Progenitor cell of endocrine pancreas (in vitro differentiated cells): ENCODE results near the gene HTR2B. TPM values are rescaled to one million over a fixed set of nuclear protein-coding genes. Genes with fewer than 3 reads are reported as not detected.
A peak's percentile ranks its signal among the peaks of the same experiment; 100 is the strongest.

ENCODE experiments used
- DNase-seq: peaks from one replicate; pipeline ENCODE4 v3.0.0; 2021; ENCODE audit warnings: low spot score; ENCODE audit not compliant: unreplicated experiment
- H3K27ac Mint-ChIP-seq: 2 replicates; pipeline ENCODE4 v1.8.0; 2021; ENCODE audit warnings: mild to moderate bottlenecking, moderate library complexity, mixed read lengths
- H3K27me3 Mint-ChIP-seq: 2 replicates; pipeline ENCODE4 v1.8.0; 2021; ENCODE audit warnings: mixed read lengths
- H3K36me3 Mint-ChIP-seq: 2 replicates; pipeline ENCODE4 v1.8.0; 2022; ENCODE audit warnings: mixed read lengths; ENCODE audit not compliant: insufficient read depth
- H3K4me1 Mint-ChIP-seq: 2 replicates; pipeline ENCODE4 v1.8.0; 2021; ENCODE audit warnings: low read depth, mixed read lengths
- H3K4me3 Mint-ChIP-seq: 2 replicates; pipeline ENCODE4 v1.8.0; 2021; ENCODE audit warnings: low read depth, mild to moderate bottlenecking, moderate library complexity, mixed read lengths
- H3K9me3 Mint-ChIP-seq: 2 replicates; pipeline ENCODE4 v1.8.0; 2021; ENCODE audit warnings: low read depth, mixed read lengths
- CTCF ChIP-seq: fragments of 200-600 bp; sonication (generic); IDR thresholded peaks from one replicate; pipeline ENCODE4 v1.5.0; 2021; ENCODE audit warnings: antibody characterized with exemption, mild to moderate bottlenecking; ENCODE audit not compliant: unreplicated experiment
- total RNA-seq: library from RNA; stranded (reverse); gene quantifications from 2 replicates; pipeline ENCODE4 v1.2.1, GENCODE V29; 2021

HTR2B gene
- total RNA-seq, 1 donor from 2014 or later: not detected

- DNase-seq: no peak
- H3K4me3 Mint-ChIP-seq: no peak overlapping the region
- peaks cover 41% of the 10 kb centered on the region for H3K9me3 Mint-ChIP-seq
- TF ChIP-seq CTCF: no peak
- peaks cover 10% of the 10 kb centered on the region for H3K4me1 Mint-ChIP-seq
- H3K36me3 Mint-ChIP-seq: peaks cover 73% of the 10 kb centered on the region
- peak overlapping the region; percentile 77 for H3K27ac Mint-ChIP-seq
- H3K27me3 Mint-ChIP-seq: peaks cover 10% of the 10 kb centered on the region
Observed at GRCh38 chr2:231094736-231095346, 30.0 kb downstream of the HTR2B start.

GRCh38 chr2:231093933-231094332, 30.9 kb downstream of the HTR2B start:
- Mint-ChIP-seq H3K4me3 (no peak overlapping the region), H3K36me3 (peaks cover 68% of the 10 kb centered on the region), H3K27ac (peak overlapping the region; percentile 77), H3K27me3 (peaks cover 10% of the 10 kb centered on the region), H3K9me3 (peaks cover 38% of the 10 kb centered on the region), H3K4me1 (peaks cover 10% of the 10 kb centered on the region)
- DNase-seq: no peak
- no peak for TF ChIP-seq CTCF

- no peak overlapping the region for H3K27ac Mint-ChIP-seq
- H3K4me1 Mint-ChIP-seq: peaks cover 6% of the 10 kb centered on the region
- no peak for TF ChIP-seq CTCF
- H3K4me3 Mint-ChIP-seq: no peak overlapping the region
- H3K9me3 Mint-ChIP-seq: peaks cover 7% of the 10 kb centered on the region
- H3K27me3 Mint-ChIP-seq: peaks cover 19% of the 10 kb centered on the region
- DNase-seq: no peak
- H3K36me3 Mint-ChIP-seq: peaks cover 48% of the 10 kb centered on the region
Observed at GRCh38 chr2:231088754-231089153, 36.1 kb downstream of the HTR2B start.

- H3K9me3 Mint-ChIP-seq: no peaks in the 10 kb centered on the region
- DNase-seq: no peak
- H3K27me3 Mint-ChIP-seq: peaks cover 9% of the 10 kb centered on the region
- H3K4me1 Mint-ChIP-seq: no peaks in the 10 kb centered on the region
- H3K36me3 Mint-ChIP-seq: peaks cover 48% of the 10 kb centered on the region
- TF ChIP-seq CTCF: no peak
- no peak overlapping the region for H3K27ac Mint-ChIP-seq
- no peak overlapping the region for H3K4me3 Mint-ChIP-seq
Observed at GRCh38 chr2:231084565-231084964, 40.3 kb downstream of the HTR2B start.

- Mint-ChIP-seq H3K4me1 (no peaks in the 10 kb centered on the region), H3K36me3 (peaks cover 16% of the 10 kb centered on the region), H3K27ac (no peak overlapping the region), H3K9me3 (no peaks in the 10 kb centered on the region), H3K4me3 (no peak overlapping the region), H3K27me3 (no peaks in the 10 kb centered on the region)
- TF ChIP-seq CTCF: no peak
- DNase-seq: no peak
Observed at GRCh38 chr2:231069379-231070054, 55.3 kb downstream of the HTR2B start.
